Measurements from ENCODE around the gene POLE2. TPM values are rescaled to one million over a fixed set of nuclear protein-coding genes. Genes with fewer than 3 reads are reported as not detected.

Gene POLE2
- total RNA-seq, 1 donor from 2014 or later = 47.2 TPM

DNA sequence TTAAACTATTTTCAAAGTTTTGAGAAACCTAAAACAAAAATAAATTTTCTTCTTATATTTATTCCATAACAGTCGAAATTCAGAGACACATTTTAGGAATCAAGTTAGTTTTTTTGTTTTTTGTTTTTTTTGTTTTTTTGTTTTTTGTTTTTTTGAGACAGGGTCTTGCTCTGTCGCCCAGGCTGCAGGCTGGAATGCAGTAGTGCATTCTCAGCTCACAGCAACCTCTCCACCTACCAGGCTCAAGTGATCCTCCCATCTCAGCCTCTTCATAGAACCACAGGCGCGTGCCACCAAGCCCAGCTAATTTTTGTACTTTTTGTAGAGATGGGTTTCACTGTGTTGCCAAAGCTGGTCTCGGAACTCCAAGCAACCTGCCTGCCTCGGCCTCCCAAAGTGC lies 34.5 kb downstream of the POLE2 start:
- no peak for DNase-seq (ENCODE audit: low spot score)
- Mint-ChIP-seq H3K36me3 (ENCODE audit: low read depth) (peaks cover 15% of the 10 kb centered on the region), H3K9me3 (no peaks in the 10 kb centered on the region), H3K4me3 (ENCODE audit: low read depth) (no peak overlapping the region), H3K4me1 (ENCODE audit: low read depth) (no peaks in the 10 kb centered on the region), H3K27ac (no peak overlapping the region), H3K27me3 (ENCODE audit: low read depth) (no peaks in the 10 kb centered on the region)
- intact Hi-C loops (cut with micrococcal nuclease) = no loop called here

DNA sequence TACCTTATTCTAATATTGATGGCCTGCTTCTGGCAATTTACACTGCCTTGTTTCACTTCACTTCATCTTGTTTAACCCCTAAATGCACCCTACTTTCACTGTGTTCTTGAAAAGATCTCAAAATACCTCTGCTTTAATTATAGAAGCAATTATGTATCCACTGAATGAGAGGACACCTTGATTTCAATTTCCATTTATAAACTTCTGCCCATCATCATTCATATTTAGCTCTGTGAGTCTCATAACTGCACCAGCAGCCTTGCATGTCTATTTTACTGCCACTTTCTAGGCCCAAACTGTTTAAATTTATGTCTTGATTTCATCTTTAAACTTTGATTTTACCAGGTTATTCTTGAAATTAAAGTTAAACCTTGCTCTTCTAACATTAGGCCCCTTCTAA lies 45.9 kb downstream of the POLE2 start:
- H3K4me3 Mint-ChIP-seq (ENCODE audit: low read depth) = no peak overlapping the region
- intact Hi-C loops (cut with micrococcal nuclease) = no loop called here
- DNase-seq (ENCODE audit: low spot score) = no peak
- no peaks in the 10 kb centered on the region for H3K27me3 Mint-ChIP-seq (ENCODE audit: low read depth)
- peak overlapping the region; percentile 30 for H3K27ac Mint-ChIP-seq
- no peaks in the 10 kb centered on the region for H3K9me3 Mint-ChIP-seq
- H3K4me1 Mint-ChIP-seq (ENCODE audit: low read depth) = peaks cover 30% of the 10 kb centered on the region
- H3K36me3 Mint-ChIP-seq (ENCODE audit: low read depth) = peaks cover 59% of the 10 kb centered on the region

DNA sequence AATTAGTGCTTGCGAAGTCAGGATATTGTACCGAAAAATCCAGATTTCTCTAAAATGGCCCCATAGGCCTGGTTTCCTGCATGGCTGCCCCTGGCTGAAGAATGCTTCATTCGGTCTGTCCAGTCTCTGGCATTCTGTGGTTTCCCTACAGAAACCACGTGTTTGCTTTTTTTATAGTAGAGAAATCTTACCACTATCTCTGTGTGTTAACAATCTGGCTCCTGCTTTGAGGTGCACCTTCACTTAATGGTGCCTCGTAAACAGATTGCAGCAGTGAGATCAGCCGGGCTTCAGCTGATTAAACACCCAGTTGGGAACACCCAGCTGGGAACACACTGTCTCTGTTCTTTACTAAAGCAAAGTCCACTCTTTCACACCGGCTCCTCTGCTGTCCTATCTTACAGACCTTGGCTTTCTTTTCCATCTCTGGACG lies 46.3 kb downstream of the POLE2 start:
- Mint-ChIP-seq H3K9me3 (no peaks in the 10 kb centered on the region), H3K4me3 (ENCODE audit: low read depth) (no peak overlapping the region), H3K27me3 (ENCODE audit: low read depth) (no peaks in the 10 kb centered on the region), H3K27ac (peak overlapping the region; percentile 30), H3K4me1 (ENCODE audit: low read depth) (peaks cover 32% of the 10 kb centered on the region), H3K36me3 (ENCODE audit: low read depth) (peaks cover 59% of the 10 kb centered on the region)
- no peak for DNase-seq (ENCODE audit: low spot score)
- intact Hi-C loops (cut with micrococcal nuclease) = no loop called here

DNA sequence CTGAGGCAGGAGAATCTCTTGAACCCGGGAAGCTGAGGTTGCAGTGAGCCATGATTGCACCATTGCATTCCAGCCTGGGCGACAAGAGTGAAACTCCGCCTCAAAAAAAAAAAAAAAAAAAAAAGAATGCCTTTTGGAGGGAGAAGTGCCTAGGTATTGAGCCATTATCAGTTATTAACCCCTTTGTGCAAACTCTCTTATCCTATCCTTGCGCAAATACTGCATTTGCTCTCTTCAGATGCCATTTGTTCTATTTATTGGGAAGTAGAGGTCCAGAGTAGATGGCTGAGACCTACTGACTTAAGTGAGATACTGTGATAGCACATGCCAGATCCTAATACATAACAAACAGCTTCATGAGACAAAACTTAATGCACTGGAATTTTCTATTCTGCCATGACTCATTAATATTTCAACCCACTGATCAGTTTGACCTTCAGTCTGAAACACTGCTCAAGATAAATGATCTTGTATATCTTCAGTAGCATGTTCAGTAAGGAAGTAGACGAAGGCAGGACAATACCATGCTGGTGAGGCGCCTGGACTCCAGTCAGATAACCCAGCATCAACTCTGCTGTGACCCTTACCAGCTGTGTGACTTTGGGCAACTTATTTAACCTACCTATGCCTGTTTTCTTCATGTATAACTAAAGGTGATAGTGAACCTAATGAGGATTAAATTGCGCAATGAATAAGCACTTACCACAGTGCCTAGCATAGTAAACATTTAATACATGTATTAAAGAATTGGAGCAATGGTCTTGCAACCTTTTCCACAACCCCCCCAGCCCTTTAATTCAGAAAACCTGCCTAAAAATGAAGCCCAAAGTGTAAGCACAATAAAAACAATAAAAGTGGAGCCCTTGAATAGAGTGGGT lies 47.2 kb downstream of the POLE2 start:
- intact Hi-C loops (cut with micrococcal nuclease) = no loop called here

DNA sequence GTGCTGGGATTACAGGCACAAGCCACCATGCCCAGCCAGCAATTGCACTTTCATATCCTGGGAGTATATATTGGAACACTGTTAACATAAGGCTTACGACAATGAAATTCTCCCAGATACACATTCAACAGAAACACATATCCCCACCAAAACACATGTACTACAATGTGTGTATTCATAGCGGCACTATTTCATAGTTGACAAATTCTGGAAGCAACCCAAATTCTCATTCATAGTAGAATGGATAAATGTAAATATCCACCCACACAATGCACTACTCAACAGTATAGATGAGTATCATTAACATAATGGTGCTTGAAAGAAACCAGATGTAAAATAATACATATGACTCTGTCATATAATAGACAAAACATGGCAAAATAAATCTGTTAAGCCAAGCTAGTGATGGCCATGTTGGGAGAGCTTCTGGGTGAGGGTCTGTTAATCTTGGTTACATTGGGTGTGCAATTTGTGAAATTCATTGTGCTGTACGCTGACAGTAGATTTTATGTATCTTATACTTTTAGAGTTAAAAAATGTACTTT lies 50.4 kb downstream of the POLE2 start:
- H3K27ac Mint-ChIP-seq = no peak overlapping the region
- no peaks in the 10 kb centered on the region for H3K9me3 Mint-ChIP-seq
- peaks cover 39% of the 10 kb centered on the region for H3K4me1 Mint-ChIP-seq (ENCODE audit: low read depth)
- no peaks in the 10 kb centered on the region for H3K27me3 Mint-ChIP-seq (ENCODE audit: low read depth)
- no peak for DNase-seq (ENCODE audit: low spot score)
- intact Hi-C loops (cut with micrococcal nuclease) = no loop called here
- peaks cover 57% of the 10 kb centered on the region for H3K36me3 Mint-ChIP-seq (ENCODE audit: low read depth)
- peak overlapping the region; percentile 18 for H3K4me3 Mint-ChIP-seq (ENCODE audit: low read depth)

More for the DNA sequence above, 47.2 kb downstream of the POLE2 start:
- DNase-seq (ENCODE audit: low spot score) = no peak
- Mint-ChIP-seq H3K27me3 (ENCODE audit: low read depth) (no peaks in the 10 kb centered on the region), H3K4me1 (ENCODE audit: low read depth) (peaks cover 37% of the 10 kb centered on the region), H3K4me3 (ENCODE audit: low read depth) (no peak overlapping the region), H3K36me3 (ENCODE audit: low read depth) (peaks cover 61% of the 10 kb centered on the region), H3K27ac (peak overlapping the region; percentile 3), H3K9me3 (no peaks in the 10 kb centered on the region)

DNA sequence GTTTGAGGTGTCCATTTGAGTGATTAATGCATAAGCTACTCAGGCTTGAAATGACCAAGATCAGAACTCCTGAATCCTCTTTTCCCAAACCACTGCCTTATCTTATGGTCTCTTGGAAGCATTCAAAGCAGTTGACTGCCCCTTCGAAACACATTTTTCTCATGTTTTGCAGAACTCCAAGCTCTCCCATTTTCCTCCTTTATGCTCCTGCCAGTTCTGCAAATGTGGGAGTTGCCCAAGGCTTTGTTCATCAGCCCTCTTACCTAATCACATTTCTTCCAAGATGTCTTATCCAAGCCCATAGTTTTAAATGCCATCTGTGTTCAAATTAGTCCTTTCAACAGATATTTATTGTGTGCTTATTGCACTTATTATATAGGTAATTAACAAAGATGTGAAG lies 51.1 kb downstream of the POLE2 start:
- intact Hi-C loops (cut with micrococcal nuclease) = no loop called here
- Mint-ChIP-seq H3K36me3 (ENCODE audit: low read depth) (peaks cover 50% of the 10 kb centered on the region), H3K9me3 (no peaks in the 10 kb centered on the region), H3K27ac (peak overlapping the region; percentile 33), H3K4me1 (ENCODE audit: low read depth) (peaks cover 35% of the 10 kb centered on the region), H3K4me3 (ENCODE audit: low read depth) (peak overlapping the region; percentile 71), H3K27me3 (ENCODE audit: low read depth) (no peaks in the 10 kb centered on the region)
- DNase-seq (ENCODE audit: low spot score) = no peak

DNA sequence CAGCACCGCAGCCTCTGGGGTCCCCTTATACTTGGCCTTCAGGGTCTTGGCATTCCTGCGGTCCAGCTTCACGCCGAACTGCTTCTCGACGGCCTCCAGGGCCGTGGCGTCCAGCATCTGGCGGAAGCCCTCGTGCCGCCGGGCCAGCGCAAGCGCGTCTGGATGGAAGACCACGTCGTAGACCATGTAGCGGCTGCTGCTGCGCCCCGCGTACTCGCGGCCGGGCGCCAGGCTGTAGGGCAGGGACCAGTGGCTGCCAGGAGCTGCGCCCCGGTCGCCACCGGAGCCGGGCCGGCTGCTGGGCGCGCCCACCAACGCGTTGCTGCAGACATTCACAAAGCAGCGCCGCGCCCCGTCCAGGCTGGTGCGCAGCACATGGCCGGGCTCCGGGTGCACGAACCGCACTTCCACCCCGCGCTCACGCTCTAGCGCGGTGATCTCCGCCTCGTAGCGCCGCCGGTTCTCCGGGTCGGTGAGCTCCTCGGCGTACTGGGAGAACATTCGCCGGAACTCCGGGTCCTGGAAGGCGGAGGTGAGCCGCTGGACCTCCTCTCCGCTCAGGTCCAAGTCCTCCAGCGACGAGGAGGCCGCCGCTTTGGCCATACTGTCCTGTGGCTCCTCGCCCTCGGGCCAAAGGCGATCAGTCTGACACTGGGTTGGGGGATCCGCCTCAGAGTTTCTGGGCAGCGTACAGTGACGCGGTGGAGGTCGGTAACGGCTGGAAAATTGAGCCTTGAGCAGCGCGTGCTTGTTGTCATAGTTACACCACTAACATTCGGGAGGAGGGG lies 53.3 kb downstream of the POLE2 start, which contains the start of gene DNAAF2:
DNAAF2 (minus strand) TSS at position 698 of the 788 bp plus-strand sequence; CDS start at position 603, 95 bp downstream.
- peak; percentile 60 for DNase-seq (ENCODE audit: low spot score)
- H3K4me1 Mint-ChIP-seq (ENCODE audit: low read depth) = peaks cover 33% of the 10 kb centered on the region
- peak within 1 kb of the TSS; percentile 99 for H3K4me3 Mint-ChIP-seq (ENCODE audit: low read depth)
- no peaks in the 10 kb centered on the region for H3K9me3 Mint-ChIP-seq
- peaks cover 44% of the 10 kb centered on the region for H3K36me3 Mint-ChIP-seq (ENCODE audit: low read depth)
- H3K27me3 Mint-ChIP-seq (ENCODE audit: low read depth) = no peaks in the 10 kb centered on the region
- peak within 1 kb of the TSS; percentile 98 for H3K27ac Mint-ChIP-seq
- intact Hi-C loops (cut with micrococcal nuclease) = loop anchor here (1.0 to 5.0 kb wide), 7 partner anchors 14 to 678 kb away; partner anchors contain the start of genes DMAC2L, KLHDC1, KLHDC2 and L2HGDH

DNA sequence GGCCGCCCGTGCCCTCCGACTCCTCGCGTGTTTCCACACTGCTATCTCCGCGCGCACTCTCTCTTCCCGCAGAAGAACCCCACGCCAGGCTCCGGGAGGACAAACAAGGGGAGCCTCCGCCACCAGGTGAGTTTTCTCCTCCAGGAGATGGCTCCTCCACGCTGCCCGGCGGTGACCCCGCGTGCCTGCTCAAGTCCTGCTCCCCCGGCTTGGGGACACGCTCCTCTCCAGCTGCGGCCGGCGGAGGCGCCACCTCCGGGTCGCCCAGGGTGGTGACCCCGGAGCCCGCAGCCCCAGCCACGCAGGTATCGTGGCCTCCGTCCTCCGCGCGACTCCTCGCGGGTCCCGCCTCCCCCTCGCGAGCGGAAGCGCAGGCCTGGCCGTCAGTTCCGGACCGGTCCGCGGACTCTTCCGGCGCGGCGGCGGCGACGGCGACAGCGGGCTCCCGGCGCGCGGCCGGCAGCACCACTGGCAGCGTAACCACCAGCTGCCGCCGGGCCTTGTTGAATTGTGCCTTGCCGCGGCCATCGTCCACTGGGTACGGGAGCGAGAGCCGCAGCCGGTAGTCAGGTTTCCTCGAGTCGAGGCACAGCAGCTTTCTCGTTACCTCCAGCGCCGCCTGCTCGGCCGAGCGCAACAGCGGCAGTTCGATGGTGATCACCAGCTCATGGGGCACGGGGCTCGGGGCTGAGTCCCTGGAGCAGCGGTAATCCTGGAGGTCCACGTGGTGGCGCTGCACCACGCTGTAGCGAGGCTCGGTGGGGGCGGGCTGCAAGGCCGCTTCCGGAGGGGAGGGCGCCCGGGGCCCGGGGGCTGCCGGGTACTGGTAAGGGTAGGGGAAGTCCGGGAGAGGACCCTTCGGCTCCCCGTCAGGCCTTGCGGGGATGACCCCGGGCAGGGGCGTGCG lies 54.1 kb downstream of the POLE2 start:
- intact Hi-C loops (cut with micrococcal nuclease) = loop anchor here (1.0 to 5.0 kb wide), 7 partner anchors 14 to 678 kb away; partner anchors contain the start of genes DMAC2L, KLHDC1, KLHDC2 and L2HGDH
- DNase-seq (ENCODE audit: low spot score) = peak; percentile 92
- Mint-ChIP-seq H3K4me1 (ENCODE audit: low read depth) (peaks cover 31% of the 10 kb centered on the region), H3K27me3 (ENCODE audit: low read depth) (no peaks in the 10 kb centered on the region), H3K27ac (peak overlapping the region; percentile 97), H3K36me3 (ENCODE audit: low read depth) (peaks cover 37% of the 10 kb centered on the region), H3K9me3 (no peaks in the 10 kb centered on the region), H3K4me3 (ENCODE audit: low read depth) (peak overlapping the region; percentile 99)

DNA sequence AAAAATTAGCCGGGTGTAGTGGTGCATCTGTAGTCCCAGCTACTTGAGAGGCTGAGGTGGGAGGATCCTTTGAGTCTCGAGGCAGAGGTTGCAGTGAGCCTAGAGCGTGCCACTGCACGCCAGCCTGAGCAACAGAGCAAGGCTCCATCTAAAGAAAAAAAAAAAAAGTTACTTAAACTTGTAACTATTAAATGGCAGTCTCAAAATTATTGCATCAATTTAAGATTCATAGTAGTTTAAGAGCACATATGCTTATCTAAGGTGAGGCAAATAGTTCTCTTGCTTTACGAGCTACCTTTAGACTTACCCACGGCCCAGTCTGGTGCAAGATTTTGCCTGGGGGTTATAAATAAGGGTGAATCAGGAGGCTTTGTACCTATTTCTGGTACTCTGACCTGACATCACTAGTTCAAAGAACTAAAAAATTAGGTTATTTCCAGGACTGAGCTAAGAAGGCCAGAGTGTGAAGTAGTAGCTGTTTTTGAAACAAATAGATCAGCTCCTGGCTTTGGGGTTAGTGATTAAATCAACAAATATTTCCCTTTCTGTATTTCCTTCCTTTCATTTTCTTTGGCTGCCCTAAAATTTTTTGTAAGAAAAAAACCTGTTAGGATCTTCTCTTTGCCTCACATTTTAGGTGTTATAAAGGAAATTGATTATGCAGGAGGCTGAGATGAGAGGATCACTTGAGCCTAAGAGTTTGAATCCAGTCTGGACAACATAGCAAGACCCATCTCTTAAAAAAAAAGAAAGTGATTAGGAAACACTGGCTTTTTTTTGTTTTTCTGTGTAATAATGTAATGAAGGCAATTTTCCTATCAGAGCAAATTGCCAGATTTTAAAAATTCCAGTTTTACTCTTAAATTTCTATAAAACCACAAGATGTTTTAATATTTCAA lies 63.8 kb downstream of the POLE2 start:
- DNase-seq (ENCODE audit: low spot score) = no peak
- intact Hi-C loops (cut with micrococcal nuclease) = loop anchor here (1.0 to 10.0 kb wide), 5 partner anchors 273 to 901 kb away; partner anchors contain the start of genes SOS2 and VCPKMT
- H3K4me1 Mint-ChIP-seq (ENCODE audit: low read depth) = peaks cover 33% of the 10 kb centered on the region
- H3K27ac Mint-ChIP-seq = peak overlapping the region; percentile 62
- no peaks in the 10 kb centered on the region for H3K9me3 Mint-ChIP-seq
- no peaks in the 10 kb centered on the region for H3K27me3 Mint-ChIP-seq (ENCODE audit: low read depth)
- H3K4me3 Mint-ChIP-seq (ENCODE audit: low read depth) = peak overlapping the region; percentile 54
- peaks cover 68% of the 10 kb centered on the region for H3K36me3 Mint-ChIP-seq (ENCODE audit: low read depth)

DNA sequence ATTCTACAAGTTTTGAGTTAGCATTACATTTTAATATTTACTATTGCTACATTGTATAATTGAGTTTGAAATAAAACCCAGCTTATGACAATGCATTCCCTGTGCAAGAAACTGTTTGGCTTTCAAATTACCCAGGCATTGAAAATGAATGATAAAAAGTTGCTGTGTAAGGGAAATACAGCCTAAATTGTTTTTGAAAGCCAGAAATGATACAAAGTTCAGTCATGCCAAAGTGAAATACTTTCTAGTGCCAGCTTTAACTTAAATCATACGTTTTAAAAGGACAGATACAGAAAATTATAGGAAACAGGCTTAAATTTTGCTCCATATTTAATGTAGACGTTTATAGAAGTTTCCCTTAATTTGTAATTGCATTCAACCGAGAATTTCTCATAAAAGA lies 64.6 kb downstream of the POLE2 start:
- intact Hi-C loops (cut with micrococcal nuclease) = loop anchor here (5.0 to 10.0 kb wide), 4 partner anchors 274 to 901 kb away; partner anchors contain the start of genes SOS2 and VCPKMT
- no peaks in the 10 kb centered on the region for H3K27me3 Mint-ChIP-seq (ENCODE audit: low read depth)
- H3K9me3 Mint-ChIP-seq = no peaks in the 10 kb centered on the region
- DNase-seq (ENCODE audit: low spot score) = no peak
- no peak overlapping the region for H3K27ac Mint-ChIP-seq
- peaks cover 72% of the 10 kb centered on the region for H3K36me3 Mint-ChIP-seq (ENCODE audit: low read depth)
- H3K4me1 Mint-ChIP-seq (ENCODE audit: low read depth) = peaks cover 39% of the 10 kb centered on the region
- peak overlapping the region; percentile 91 for H3K4me3 Mint-ChIP-seq (ENCODE audit: low read depth)

DNA sequence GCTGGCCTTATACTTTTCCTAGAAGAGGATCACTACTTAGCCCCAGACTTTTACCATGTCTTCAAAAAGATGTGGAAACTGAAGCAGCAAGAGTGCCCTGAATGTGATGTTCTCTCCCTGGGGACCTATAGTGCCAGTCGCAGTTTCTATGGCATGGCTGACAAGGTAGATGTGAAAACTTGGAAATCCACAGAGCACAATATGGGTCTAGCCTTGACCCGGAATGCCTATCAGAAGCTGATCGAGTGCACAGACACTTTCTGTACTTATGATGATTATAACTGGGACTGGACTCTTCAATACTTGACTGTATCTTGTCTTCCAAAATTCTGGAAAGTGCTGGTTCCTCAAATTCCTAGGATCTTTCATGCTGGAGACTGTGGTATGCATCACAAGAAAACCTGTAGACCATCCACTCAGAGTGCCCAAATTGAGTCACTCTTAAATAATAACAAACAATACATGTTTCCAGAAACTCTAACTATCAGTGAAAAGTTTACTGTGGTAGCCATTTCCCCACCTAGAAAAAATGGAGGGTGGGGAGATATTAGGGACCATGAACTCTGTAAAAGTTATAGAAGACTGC lies 65.9 kb downstream of the POLE2 start:
- Mint-ChIP-seq H3K4me1 (ENCODE audit: low read depth) (peaks cover 43% of the 10 kb centered on the region), H3K27me3 (ENCODE audit: low read depth) (no peaks in the 10 kb centered on the region), H3K4me3 (ENCODE audit: low read depth) (peak overlapping the region; percentile 91), H3K9me3 (no peaks in the 10 kb centered on the region), H3K36me3 (ENCODE audit: low read depth) (peaks cover 79% of the 10 kb centered on the region), H3K27ac (peak overlapping the region; percentile 64)
- DNase-seq (ENCODE audit: low spot score) = no peak
- intact Hi-C loops (cut with micrococcal nuclease) = loop anchor here (5.0 to 10.0 kb wide), 4 partner anchors 275 to 903 kb away; partner anchors contain the start of genes SOS2 and VCPKMT
